Stimulated activated CD8-positive, alpha-beta memory T cell treated with anti-CD3 and anti-CD28 coated beads, Interleukin-7, amount 100 ng/mL, for 24 hours (primary cell): ENCODE data around the gene B4GALNT3.
"Not testable (repeated sequence)": the region's sequence is repeated elsewhere in the genome, so short reads cannot be mapped to it uniquely, and the experiment has no call there.

Source experiments
- DNase-seq: peaks from one replicate; pipeline ENCODE4 v3.0.0-alpha.2; 2020; ENCODE audit warnings: low read depth

Gene B4GALNT3

DNA sequence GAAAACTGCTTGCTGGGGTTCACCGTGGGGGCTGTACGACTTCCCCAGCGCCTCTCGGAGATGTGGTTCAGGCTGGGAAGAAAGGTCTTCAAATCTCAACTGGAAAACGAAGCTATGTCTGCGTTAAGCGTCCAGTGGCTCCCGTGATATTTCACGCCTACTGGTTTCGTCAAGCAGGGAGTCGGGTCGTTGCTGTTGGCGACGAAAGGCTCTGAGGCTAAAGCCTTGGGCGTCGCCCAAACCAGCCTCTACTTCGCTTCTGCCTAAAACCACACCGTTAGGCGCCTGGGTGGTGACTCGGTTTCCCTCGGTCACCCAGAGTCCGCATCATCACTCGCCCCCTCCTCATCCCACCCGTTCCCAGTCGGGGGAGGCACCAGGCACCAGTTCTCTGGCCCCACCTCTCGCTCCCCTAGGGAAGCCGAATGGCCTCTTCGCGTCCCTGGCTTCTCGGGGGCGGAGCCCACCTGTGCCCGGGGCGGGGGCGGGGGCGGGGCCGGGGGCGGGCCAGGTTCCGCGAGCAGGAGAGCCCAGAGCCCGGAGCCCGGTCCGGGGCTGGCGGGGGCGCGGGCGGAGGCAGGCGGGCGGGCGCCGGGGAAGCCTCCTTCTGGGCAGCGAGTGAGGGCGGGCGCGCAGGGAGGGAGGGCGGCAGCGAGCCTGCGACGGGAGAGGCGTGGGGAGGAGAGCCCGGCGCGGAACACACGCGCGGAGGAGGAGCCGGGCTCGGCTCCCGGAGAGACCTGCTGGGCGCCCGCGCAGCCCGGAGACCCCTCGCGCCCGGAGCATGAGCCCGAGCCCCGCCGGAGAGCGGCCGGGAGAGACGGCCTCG is at the start of gene B4GALNT3:
TSS of gene B4GALNT3 (plus strand) at position 510 of the 829 bp plus-strand sequence. CDS start 438 bp downstream, outside the sequence.
- no peak for DNase-seq

DNA sequence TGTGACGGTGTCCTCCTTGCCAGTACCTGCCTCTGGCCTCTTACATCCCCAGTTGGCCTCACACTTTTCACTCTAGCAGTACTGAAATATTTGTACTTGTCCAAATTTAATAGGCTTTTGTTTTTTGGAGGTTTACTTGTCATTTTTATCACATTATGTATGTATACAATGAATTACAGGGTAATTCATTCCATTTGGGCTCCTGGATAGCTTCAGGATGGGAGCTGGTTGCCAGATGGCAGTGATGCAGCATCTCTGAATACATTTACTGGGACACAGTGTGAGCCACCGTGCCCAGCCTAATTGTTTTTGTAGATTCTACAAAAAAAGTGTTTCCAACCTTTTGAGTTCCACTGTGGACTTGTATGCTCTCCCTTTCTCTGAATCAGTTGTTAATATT is 44.9 kb upstream of the B4GALNT3 start:
- no peak for DNase-seq

DNA sequence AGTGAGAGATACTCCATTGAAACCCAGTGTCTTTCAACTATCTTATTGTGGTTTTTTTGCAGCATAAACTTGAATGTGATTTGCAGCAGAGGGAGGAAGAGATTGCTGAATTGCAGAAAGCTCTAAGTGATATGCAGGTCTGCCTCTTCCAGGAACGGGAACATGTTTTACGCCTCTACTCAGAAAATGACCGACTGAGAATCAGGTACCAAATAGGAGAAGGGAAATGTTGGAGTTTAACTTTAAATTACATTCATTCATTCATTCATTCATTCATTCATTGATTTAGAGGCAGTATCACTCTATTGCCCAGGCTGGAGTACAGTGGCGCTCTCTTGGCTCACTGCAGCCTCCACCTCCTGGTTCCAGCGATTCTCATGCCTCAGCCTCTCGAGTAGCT is 41.3 kb upstream of the B4GALNT3 start:
- no peak for DNase-seq

DNA sequence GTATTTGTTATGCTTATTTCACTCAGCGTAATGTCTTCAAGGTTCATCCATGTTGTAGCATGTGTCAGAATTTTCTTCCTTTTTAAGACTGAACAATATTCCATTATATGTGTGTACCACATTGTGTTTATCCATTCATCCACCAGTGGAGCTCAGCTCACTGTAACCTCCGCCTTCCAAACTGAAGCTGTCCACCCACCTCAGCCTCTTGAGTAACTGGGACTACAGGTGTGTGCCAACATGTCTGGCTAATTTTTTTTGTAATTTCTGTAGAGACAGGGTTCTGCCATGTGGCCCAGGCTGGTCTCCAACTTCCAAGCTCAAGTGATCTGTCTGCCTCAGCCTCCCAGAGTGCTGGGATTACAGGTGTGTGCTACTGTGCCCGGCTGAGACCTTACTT is 37.2 kb upstream of the B4GALNT3 start:
- no peak for DNase-seq

DNA sequence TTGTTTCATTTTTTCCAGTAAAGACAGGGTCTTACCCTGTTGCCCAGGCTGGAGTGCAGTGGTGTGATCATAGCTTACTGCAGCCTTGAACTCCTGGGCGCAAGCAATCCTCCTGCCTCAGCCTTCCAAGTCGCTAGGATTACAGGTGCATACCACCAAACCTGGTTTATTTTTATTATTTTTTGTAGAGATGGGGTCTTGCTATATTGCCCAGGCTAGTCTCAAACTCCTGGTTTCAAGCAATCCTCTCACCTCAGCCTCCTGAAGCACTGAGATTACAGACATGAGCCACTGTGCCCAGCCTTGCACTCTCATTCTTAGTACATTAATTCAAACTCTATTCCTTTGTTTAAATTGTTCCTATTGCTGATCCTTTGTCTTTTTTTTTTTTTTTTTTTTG is 24.0 kb upstream of the B4GALNT3 start:
- not testable (repeated sequence) for DNase-seq

DNA sequence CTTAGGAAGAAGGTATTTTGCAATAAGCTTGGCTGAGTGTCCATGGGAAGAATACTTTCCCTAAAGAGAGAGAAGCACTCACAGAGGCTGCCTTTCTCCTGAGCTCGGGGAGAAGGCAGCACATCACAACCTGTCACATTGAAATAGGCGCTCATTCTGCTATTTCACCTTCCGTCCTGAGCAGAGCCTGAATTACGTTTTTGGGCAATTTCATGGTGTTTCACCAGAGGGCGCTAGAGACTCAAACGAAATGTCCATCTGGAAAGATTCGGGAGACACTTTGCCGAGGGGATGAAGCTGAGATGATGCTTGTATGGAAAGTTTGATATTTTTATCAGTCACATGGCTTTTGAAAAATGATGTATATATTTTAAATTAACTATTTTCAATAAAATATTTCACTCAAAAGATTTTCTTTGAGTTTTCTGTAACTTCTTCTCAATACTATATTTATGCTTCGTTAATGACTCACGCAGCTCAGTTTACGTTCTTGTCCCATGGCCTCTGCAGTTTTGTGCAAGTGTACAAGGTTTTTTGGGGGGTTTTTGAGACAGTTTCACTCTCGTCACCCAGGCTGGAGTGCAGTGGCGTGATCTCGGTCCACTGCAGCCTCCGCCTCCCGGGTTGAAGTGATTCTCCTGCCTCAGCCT is 17.4 kb upstream of the B4GALNT3 start:
- DNase-seq = no peak

DNA sequence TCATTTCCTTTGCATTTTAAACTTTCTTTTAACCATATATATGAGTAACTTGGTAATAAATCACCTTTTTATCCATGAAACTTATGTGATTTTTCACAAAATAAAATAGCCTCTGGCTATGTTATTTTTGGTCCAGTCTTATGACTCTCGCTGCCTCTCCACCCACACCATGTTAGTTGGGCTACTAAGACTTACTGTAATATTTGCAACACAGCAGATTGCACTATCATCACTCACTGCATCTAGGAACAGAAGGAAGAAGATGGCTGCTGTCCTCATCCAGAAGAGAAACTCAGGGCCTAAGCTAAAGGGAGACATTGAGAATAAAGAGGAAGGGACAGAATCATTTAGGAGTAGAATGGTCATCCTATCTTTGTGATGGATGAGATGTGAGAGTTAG is 12.6 kb upstream of the B4GALNT3 start:
- DNase-seq = no peak

DNA sequence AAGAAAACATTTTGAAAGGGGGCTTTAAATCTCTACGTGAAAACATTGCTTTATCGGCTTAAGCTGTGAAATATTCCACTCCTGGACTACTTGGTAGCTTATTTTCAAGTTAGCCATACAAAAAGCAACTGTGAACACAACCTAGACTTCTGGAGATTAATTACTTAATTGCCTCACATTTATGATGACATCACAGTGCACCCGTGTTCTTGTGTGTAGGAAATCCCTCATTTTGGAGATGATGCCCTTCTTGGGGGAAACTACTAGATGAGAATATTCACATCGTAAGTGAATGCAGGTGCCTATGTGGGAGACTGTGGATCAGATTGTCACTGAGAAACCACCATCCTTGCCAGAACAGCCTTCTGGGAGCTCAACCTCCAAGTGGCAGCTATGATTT is 10.5 kb upstream of the B4GALNT3 start:
- no peak for DNase-seq

DNA sequence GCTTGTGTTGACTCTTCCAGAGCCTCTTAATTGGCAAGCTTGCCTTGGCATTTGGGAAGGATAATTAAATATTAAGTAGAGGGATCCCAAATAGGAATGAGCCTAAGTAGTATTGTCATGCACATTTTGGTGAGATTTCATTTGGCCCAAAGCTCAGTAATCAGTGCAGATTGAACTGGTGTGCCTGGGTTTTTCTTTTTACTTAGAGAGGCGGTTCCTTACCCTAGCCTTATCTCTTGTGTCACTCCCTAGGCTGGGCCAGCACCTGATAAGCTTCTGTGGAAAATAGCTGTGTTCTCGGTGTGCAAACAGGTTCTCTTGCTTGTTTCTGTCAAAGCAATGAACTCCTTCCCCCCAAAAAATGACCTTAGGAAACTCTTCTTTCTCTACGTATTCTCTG is 9.3 kb upstream of the B4GALNT3 start:
- DNase-seq = no peak

DNA sequence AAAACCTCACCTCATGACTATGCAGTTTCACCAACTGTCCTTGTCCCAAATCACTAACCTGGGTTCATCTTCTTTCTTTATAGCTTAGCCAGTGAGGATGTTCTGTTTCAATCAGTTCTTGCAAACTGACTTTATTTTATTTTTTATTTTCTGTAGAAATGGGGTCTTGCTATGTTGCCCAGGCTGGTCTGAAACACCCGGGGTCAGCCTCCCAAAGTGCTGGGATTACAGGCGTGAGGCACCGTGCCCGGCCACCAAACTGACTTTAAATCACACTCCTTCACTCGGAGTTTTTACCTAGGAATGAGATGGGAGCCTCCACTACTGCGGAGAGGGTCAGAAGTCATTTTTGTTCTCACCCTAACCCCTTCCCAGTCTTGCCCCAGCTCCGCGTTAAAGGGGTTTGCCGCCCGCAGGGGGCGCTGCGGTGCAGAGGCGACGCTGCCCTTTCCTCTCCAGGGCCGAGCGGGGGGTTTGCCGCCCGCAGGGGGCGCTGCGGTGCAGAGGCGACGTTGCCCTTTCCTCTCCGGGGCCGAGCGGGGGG is 7.0 kb upstream of the B4GALNT3 start:
- no peak for DNase-seq

DNA sequence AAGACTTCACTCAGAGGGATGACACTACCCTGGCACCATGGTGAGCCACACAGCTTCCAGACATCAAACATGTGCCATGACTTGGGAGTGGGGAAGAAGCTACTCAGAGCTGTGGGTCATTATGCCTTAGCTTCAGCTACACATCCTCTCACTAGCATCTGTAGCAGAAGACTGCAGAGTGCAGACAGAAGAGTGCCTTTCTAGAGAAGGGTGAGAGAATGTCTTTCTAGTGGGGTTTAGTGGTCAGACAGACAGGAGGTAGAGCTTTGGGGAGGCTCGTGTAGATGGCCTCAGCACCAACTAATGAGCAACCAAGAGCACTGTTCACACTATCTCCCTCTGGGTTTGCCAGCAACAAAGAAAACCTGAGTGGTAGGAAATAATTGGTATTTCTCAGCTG is 4.9 kb upstream of the B4GALNT3 start:
- no peak for DNase-seq

DNA sequence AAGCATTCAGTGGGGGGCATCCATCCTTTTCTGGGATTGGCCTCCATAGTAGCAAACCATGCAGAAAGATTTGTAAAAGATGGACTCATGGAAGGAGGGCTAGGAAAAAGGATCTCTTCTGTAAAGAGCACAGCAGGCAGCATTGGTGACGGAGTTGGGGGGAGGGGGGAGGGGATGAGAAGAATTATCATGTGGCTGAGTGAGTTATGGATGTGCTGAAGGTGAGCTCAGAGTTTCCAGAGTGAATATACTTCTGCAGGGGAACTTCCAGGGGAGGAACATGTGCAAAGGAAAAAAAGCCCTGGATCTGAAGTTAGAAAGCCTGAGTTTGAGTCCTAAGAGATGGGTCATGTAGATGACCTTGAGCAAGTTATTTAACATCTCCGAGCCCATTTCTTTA is 3.9 kb upstream of the B4GALNT3 start:
- no peak for DNase-seq

DNA sequence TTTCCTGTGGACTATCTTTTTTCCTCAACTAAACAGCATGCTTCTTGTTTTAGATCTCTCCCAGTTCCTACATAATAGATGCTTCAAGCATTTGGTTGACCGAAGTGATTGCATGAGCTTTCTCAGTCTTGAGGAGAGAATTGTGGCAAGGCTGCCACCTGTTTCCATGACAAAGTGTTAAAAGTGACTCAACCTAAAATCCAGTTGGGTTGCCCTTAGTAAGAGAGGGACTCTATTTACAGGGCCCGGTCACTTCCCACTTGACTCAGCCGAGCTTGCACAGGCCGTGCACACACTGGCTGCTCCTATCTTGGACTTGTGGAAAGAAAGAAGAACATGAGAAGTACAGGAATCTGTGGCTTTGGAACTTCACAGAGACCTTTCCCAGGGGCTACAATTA is 2.1 kb upstream of the B4GALNT3 start:
- no peak for DNase-seq

DNA sequence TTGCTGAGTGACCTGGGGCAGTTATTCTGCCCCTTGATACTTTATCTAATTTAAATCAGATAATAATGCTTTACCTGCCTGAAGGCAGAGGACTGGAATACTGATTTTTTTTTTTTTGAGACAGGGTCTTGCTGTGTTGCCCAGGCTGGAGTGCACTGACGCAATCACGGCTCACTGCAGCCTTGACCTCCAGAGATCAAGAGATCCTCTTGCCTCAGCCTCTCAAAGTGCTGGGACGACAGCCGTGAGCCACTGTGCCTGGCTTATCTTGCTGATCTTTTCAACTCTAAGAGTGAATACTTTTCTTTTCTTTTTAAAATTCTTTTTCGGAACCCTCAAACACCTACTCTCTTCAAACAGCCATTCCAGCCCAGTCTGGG is 699 bp upstream of the B4GALNT3 start:
- no peak for DNase-seq

DNA sequence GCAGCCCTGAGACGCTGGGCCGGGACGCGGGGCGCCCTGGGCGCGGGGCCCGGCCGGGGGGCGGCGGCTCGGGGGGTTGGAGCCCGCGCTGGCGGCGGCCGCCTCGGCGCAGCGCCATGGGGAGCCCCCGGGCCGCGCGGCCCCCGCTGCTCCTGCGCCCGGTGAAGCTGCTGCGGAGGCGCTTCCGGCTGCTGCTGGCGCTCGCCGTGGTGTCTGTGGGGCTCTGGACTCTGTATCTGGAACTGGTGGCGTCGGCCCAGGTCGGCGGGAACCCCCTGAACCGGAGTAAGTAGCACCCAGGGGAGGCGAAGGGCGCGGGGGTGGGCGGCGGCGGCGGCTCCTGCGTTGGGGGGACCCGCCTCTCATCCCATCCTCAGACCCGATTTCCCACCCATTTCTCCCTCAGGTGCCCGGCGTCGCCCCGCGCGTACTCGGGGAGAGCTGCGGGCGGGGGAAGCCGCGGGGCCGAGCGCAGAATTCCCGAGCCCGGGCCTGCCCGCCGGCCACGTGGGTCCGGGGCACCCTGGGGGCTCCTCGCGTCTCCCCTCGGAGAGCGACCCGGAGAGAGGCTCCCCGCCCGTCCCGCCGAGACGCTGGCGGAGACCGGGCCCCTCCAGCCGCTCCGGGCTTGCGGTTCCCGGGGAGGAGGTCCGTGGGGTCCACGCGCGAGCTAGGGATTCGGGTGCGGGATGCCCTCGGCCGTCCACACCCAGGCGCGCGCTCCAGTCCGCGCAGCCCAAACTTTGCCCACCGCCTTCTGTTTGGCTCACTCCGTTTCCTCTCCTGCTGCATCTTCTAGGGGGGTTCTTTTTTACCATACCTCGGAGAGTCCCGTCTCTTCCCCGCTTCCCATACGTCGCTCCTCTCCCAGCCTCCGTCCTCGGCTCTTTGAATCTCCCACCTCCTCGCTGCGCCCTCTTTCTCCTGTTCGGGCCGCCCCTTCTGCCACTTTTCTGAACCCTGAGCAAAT is 807 bp downstream of the B4GALNT3 start:
- no peak for DNase-seq

DNA sequence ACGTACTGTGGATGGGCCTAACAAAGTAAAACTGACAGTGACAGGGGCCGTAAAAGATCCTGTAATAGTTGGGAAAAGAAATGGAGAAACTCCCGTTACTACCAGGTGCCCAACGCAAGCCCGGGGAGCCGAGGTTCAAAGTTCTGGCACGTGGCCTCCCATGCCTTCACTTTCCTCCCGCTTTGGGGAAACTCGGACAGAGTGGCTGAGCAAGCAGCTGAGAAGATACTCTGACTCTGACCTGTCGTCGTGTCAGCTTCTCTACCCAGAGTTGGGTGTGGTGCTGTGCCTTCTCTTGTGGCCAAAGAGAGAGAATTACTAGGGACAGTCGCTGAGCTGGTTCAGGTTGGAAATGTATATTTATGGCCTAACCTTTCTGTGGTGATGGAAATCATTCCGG is 1.7 kb downstream of the B4GALNT3 start:
- DNase-seq = no peak

DNA sequence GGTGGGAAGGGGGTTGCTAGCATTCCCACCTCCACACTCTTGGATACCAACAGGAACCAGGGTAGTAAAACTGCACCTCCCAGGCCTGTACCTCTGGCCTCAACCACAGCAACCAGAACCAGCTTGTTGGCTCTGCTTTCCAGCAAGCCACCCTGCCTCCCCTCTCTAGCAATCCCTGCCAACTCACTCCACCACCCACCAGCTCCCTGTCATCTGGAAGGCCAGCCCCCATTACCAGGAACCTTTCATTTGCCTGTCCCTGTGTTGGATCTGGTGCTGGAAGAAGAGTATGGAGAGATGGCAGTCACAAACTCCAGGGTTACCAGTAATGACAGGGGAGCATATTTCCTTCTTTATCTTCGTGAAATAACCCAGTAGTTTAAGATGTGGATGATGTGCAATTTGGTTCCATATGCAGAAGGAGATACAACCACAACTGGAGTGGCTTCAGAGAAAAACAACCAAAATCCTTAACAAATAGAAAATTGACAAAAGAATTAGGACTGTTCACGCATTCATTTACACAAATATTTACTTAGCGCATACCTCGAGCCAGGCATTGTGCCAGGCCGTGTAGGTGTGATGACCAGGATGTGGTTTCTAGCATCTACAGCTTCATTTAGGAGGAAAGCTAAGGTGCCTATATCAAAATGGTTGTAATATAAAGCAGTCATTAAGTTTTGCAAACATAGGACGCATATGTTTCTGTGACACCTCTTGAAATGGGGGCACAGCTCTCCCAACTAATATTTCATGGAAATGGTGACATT is 3.4 kb downstream of the B4GALNT3 start:
- DNase-seq = no peak

DNA sequence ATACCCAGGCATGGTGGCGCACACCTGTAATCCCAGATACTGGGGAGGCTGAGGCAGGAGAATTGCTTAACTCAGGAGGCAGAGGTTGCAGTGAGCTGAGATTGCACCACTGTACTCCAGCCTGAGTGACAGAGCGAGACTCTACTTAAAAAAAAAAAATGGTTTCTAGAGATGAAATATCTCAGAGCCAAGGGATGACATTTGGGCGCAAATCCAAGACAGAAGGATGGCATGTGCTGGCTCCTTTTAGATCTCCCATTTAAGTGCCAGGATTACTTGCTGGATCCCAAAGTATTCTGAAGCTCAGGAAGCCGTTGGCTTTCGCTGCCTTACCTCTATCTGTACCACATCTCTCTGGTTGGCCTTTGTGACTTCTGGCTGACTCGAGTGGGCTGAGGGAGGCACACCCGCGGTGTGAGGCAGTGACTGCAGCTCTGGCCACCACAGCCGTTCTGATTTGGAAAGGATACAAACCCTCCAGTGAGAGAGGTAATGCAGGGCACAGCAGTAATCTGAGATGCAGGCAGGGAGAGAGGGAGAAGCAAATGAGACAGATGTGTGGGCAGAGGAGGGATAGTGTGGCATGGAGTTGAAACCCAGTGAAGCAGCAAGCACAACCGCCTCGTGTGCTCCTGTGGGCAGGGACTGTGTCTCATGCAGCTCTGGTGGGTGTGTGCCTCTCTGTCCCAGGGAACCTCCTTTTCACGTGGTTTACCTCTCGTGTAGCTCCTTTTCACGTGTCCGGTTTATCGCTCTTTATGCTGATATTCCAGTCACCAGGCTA is 4.9 kb downstream of the B4GALNT3 start:
- DNase-seq = no peak

DNA sequence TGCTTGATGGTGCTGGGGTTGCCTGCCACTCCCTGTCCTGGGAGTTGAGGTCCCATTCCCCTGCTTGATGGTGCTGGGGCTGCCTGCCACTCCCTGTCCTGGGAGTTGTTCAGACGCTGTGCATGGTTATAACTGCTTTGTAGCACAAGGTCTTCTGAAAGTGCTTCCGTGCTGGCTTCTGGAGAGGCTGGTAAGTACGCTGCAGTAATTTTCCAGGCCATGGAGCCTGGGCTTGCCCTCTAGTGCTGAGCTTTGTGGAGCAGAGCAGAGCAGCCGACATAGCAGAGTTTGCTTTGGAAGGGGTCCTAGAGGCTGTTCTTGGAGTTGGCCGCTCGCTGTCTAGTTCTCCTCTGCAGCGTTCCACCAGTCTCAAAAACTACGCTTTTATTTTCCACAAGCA is 6.3 kb downstream of the B4GALNT3 start:
- no peak for DNase-seq

DNA sequence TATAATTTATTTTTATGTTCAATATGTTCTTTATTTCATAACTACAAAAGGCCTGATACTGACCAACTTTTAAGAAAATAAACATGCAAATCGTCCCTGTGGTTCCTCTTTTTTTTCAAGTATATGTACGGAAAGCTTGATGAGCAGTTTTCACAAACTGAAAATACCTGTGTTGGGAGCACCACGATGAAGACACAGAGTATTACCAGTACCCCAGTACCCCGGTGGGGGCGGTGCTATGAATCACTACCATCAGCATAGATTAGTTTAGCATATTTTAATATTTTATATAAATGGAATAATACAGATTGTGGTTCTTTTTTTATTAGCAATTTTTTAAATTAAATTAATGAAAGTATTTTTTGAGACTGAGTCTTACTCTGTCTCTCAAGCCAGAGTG is 7.0 kb downstream of the B4GALNT3 start:
- no peak for DNase-seq

DNA sequence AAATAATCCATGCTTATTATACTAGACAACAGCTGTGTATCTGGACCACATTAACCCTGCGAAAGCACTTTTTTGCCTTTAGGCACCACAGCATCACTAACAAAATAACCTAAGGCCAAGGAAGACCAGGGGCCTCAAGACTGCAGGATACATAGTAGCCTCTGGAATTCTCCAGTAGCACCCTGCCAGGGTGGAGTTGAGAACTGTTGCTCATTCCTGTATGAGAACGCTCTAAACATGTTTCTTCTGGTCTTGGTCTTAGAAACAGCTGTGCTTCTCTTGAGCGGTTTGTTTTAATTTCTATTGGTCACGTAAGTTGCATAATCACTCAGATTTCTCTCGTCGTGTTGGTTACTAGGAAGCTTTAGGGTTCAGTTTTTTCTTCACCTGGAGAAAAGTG is 7.9 kb downstream of the B4GALNT3 start:
- DNase-seq = no peak
